GM12878 (cell line): Measurements from ENCODE around the gene IQGAP1. TPM values are rescaled to one million over a fixed set of nuclear protein-coding genes. Genes with fewer than 3 reads are reported as not detected.
A peak's percentile ranks its signal among the peaks of the same experiment; 100 is the strongest.

Experiments
- ATAC-seq: fragments of 200-7000 bp; cut with Tn5 transposase; 3 replicates; pipeline ENCODE4 v1.9.1; 2020; ENCODE audit warnings: mild to moderate bottlenecking, moderate library complexity
- BruUV-seq: library from RNA; stranded (reverse); fragments of 400-500 nt; replicated peaks from 2 replicates; lab custom pipeline; 2021; lab: Mats Ljungman, UMichigan
- CTCF ChIA-PET: fragments of 300-600 bp; sonication (Branson Sonifier 250); formaldehyde crosslinking; extraction: SDS; loops from one replicate; lab custom pipeline; 2021; ENCODE audit warnings: inconsistent platforms; lab: Yijun Ruan, JAX
- POLR2A ChIA-PET: fragments of 350-600 bp; formaldehyde crosslinking; extraction: SDS; loops from one replicate; lab custom pipeline; 2021; ENCODE audit warnings: inconsistent platforms; lab: Charles Lee
- RAD21 ChIA-PET: fragments of 300-600 bp; sonication (Branson Sonifier 250); formaldehyde crosslinking; loops from one replicate; lab custom pipeline; 2023; ENCODE audit warnings: antibody characterized with exemption; ENCODE audit not compliant: unreplicated experiment; lab: Charles Lee
- SMC1A ChIA-PET: fragments of 300-600 bp; sonication (Branson Sonifier 250); formaldehyde crosslinking; loops from one replicate; lab custom pipeline; 2023; ENCODE audit not compliant: unreplicated experiment, uncharacterized antibody; lab: Charles Lee
- DNase-seq: peaks from one replicate; pipeline ENCODE4 v3.0.0-alpha.2; 2011; ENCODE audit warnings: low read depth, low spot score
- FAIRE-seq: peaks from 3 replicates; lab custom pipeline; 2011; peaks lifted over from hg19 to GRCh38; lab: Jason Lieb, UNC
- H2AFZ ChIP-seq: 2 replicates; pipeline ENCODE4 v1.6.0; 2011; ENCODE audit warnings: low read depth, low read length, control low read depth; ENCODE audit not compliant: control insufficient read depth
- H3K27ac ChIP-seq: 2 replicates; pipeline ENCODE4 v1.5.1; 2011; ENCODE audit warnings: control low read depth; ENCODE audit not compliant: control insufficient read depth, insufficient read depth
- H3K27me3 ChIP-seq, 2 experiments: replicated peaks in 1 of 2; 2 replicates each; pipeline versions ENCODE4 v1.6.0 to v1.6.1; 2011; ENCODE audit warnings: low read length in 1 of 2; ENCODE audit not compliant: control insufficient read depth in 2 of 2, insufficient read depth in 2 of 2
- H3K36me3 ChIP-seq, 2 experiments: 2 replicates each; pipeline ENCODE4 v1.5.1; 2011; ENCODE audit warnings: low read length in 1 of 2; ENCODE audit not compliant: control insufficient read depth in 2 of 2, insufficient read depth in 2 of 2
- H3K4me1 ChIP-seq: 2 replicates; pipeline ENCODE4 v1.6.1; 2011; ENCODE audit warnings: mild to moderate bottlenecking, low read length, moderate library complexity, mixed read lengths; ENCODE audit not compliant: control insufficient read depth, insufficient read depth
- H3K4me2 ChIP-seq: 2 replicates; pipeline ENCODE4 v1.6.0; 2011; ENCODE audit warnings: control low read depth; ENCODE audit not compliant: control insufficient read depth, insufficient read depth
- H3K4me3 ChIP-seq: fragments of 200-600 bp; sonication (generic); 2 replicates; pipeline ENCODE4 v1.5.1; 2016
- H3K79me2 ChIP-seq: 2 replicates; pipeline ENCODE4 v1.6.0; 2011; ENCODE audit warnings: low read length; ENCODE audit not compliant: control insufficient read depth, insufficient read depth
- H3K9ac ChIP-seq: 2 replicates; pipeline ENCODE4 v1.8.0; 2011; ENCODE audit warnings: low read length, control low read depth, mixed read lengths; ENCODE audit not compliant: control insufficient read depth, insufficient read depth
- H3K9me3 ChIP-seq: replicated peaks from 3 replicates; pipeline ENCODE4 v1.5.1; 2011; ENCODE audit warnings: mild to moderate bottlenecking, low read length; ENCODE audit not compliant: control insufficient read depth, insufficient read depth
- H4K20me1 ChIP-seq: 2 replicates; pipeline ENCODE4 v1.6.0; 2011; ENCODE audit not compliant: control insufficient read depth, insufficient read depth
- ATF7 ChIP-seq: fragments of 450-650 bp; IDR thresholded peaks from 2 replicates; pipeline ENCODE4 v1.6.1; 2016; ENCODE audit warnings: low read depth, mild to moderate bottlenecking
- BACH1 ChIP-seq: fragments of 450-650 bp; IDR thresholded peaks from 2 replicates; pipeline ENCODE4 v1.6.1; 2017; ENCODE audit warnings: mild to moderate bottlenecking, borderline replicate concordance
- CBFB ChIP-seq: IDR thresholded peaks from 2 replicates; pipeline ENCODE4 v1.6.1; 2016; ENCODE audit warnings: antibody characterized with exemption, low read depth
- EP300 ChIP-seq, 2 experiments: fragments of 150-350 bp in 1 of 2; IDR thresholded peaks; 2 replicates each; pipeline ENCODE4 v1.6.1; 2011 to 2012; ENCODE audit warnings: low read depth in 2 of 2, low read length in 2 of 2, borderline replicate concordance in 1 of 2, improper control_type of control experiment in 1 of 2, inconsistent platforms in 1 of 2; ENCODE audit not compliant: control insufficient read depth in 1 of 2
- FOXK2 ChIP-seq: fragments of 450-650 bp; IDR thresholded peaks from 2 replicates; pipeline ENCODE4 v1.6.1; 2017; ENCODE audit warnings: mild to moderate bottlenecking, moderate library complexity
- HCFC1 ChIP-seq: fragments of 150-350 bp; IDR thresholded peaks from 2 replicates; pipeline ENCODE4 v1.6.1; 2014; ENCODE audit warnings: low read length
- JUND ChIP-seq: IDR thresholded peaks from 2 replicates; pipeline ENCODE4 v1.6.1; 2012; ENCODE audit warnings: low read depth, mild to moderate bottlenecking, low read length, improper control_type of control experiment, moderate library complexity
- NBN ChIP-seq: fragments of 450-650 bp; IDR thresholded peaks from 2 replicates; pipeline ENCODE4 v1.6.1; 2016
- YY1 ChIP-seq: IDR thresholded peaks from 2 replicates; pipeline ENCODE4 v1.6.1; 2011; ENCODE audit warnings: low read depth, mild to moderate bottlenecking, low read length
- ZNF207 ChIP-seq: fragments of 450-650 bp; IDR thresholded peaks from 2 replicates; pipeline ENCODE4 v1.6.1; 2014; ENCODE audit warnings: antibody characterized with exemption, mild to moderate bottlenecking, borderline replicate concordance
- WGBS: methylation state at CpG from one replicate; pipeline ENCODE4 v1.1.6; 2016; ENCODE audit warnings: low lambda C conversion rate; ENCODE audit not compliant: insufficient replicate concordance, insufficient coverage; ENCODE audit errors: missing lambda C conversion rate; 5-methylcytosine and 5-hydroxymethylcytosine counted together
- in situ Hi-C: fragments of 300-500 bp; cut with MboI; formaldehyde crosslinking; loops from 9 replicates; pipeline ENCODE4 v1.14.3; 2018; ENCODE audit warnings: mixed read lengths
- intact Hi-C: fragments of 100-400 bp; cut with micrococcal nuclease; formaldehyde crosslinking; loops from one replicate; pipeline ENCODE4 v1.14.2; 2022; ENCODE audit not compliant: unreplicated experiment
- polyA plus RNA-seq, 11 experiments: library from polyadenylated mRNA; depleted of rRNA in 4 of 11; unstranded in 6 of 11; stranded (reverse) in 5 of 11; fragments of >200 nt; fragmentation: Nextera tagmentation in 4 of 11; fragmentation: Illumina TruSeq in 1 of 11; extraction: Ambion mirVana in 4 of 11; extraction: Trizol in 1 of 11; gene quantifications; 1 replicate in 1 of 11; 2 replicates in 10 of 11; pipeline versions ENCODE4 v1.2.1 to v1.2.3, GENCODE V29; 2011 to 2016; ENCODE audit warnings: inconsistent platforms in 2 of 11, missing spikeins in 2 of 11, low read depth in 1 of 11
- total RNA-seq, 4 experiments: library from RNA; depleted of rRNA in 3 of 4; stranded (reverse); fragments of >200 nt in 3 of 4; fragmentation: Illumina TruSeq in 1 of 4; extraction: Trizol in 1 of 4; gene quantifications; 2 replicates each; pipeline versions ENCODE4 v1.2.1 to v1.2.3, GENCODE V29; 2013 to 2021
- TF ChIP-seq, protein P1 (sequence below): fragments of 450-650 bp; IDR thresholded peaks from 2 replicates; pipeline ENCODE4 v1.6.1; 2016; ENCODE audit warnings: mild to moderate bottlenecking, moderate library complexity, borderline replicate concordance
- TF ChIP-seq, protein P2 (sequence below): fragments of 150-350 bp; IDR thresholded peaks from 2 replicates; pipeline ENCODE4 v1.6.1; 2014; ENCODE audit warnings: mild to moderate bottlenecking, low read depth, low read length
- TF ChIP-seq, protein P3 (sequence below): fragments of 450-650 bp; IDR thresholded peaks from 2 replicates; pipeline ENCODE4 v1.6.1; 2018; ENCODE audit warnings: mild to moderate bottlenecking, low read depth, moderate library complexity; ENCODE audit not compliant: partially characterized antibody

The IQGAP1 gene
- total and polyA plus RNA-seq, 10 of the 15 experiments (the other 5 are each of a cell fraction or from before 2014, with no cell fraction given): 65.2 to 250 (median 112) TPM

DNA sequence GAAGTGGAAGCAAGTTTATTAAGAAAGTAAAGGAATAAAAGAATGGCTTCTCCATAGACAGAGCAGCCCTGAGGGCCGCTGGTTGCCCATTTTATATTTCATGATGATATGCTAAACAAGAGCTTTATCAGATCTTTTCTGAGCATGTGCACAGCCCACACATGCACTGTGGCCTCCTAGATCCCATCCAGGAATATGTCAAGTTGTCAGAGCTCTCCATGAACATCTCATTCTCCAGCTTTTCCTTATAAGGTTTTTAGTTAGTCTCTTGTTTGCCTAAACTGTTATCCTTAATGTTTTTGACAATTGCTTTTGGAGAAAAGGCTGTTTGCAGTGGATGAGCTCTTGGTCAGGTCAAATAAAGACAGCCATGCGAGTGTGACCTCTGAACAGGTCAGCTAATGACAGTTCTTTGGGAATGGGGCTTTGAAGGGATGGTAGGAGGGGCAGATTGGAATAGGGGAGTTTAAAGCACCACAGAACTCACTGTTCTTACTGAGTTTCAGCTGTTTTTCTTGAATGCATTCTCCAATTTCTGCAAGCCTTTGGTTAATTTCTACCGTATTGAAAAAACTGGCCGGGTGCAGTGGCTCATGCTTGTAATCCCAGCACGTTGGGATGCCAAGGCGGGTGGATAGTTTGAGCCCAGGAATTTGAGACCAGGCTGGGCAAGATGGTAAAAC, 72.2 kb downstream of the IQGAP1 start:
- SMC1A ChIA-PET: interaction anchor here (0.5 to 2.0 kb wide), 12 partner anchors 9 to 334 kb away, joined by 3 to 6 read pairs (median 4); no protein-coding TSS in a partner anchor
- Histone ChIP-seq H3K4me1 (peaks cover 3% of the 10 kb centered on the region; the same call in 1 of the 2 replicates), H3K9me3 (no peaks in the 10 kb centered on the region), H3K4me2 (no peak overlapping the region), H3K27ac (no peak overlapping the region), H3K4me3 (no peak overlapping the region), H3K79me2 (no peaks in the 10 kb centered on the region; the same call in 1 of the 2 replicates)
- WGBS: 89% methylated on average over 6 of the region's 6 CpGs
- TSS peak; percentile 27 for BruUV-seq
- CTCF ChIA-PET: interaction anchor here (0.6 to 1.7 kb wide), 5 partner anchors 11 to 470 kb away, joined by 3 to 7 read pairs (median 3); no protein-coding TSS in a partner anchor
- in situ Hi-C loops: no loop called here
- ATAC-seq: no peak
- TF ChIP-seq NBN (no peak), CBFB (no peak), ATF7 (no peak), BACH1 (no peak), ZNF207 (no peak), HCFC1 (no peak), EP300 (IDR thresholded peaks at IDR 0.05; ENCODE audit: borderline replicate concordance in 1 of 2, control insufficient read depth in 1 of 2, low read depth in 2 of 2, low read length in 2 of 2) (no peak), YY1 (no peak), JUND (no peak), FOXK2 (no peak)
- TF ChIP-seq, protein P1, sequence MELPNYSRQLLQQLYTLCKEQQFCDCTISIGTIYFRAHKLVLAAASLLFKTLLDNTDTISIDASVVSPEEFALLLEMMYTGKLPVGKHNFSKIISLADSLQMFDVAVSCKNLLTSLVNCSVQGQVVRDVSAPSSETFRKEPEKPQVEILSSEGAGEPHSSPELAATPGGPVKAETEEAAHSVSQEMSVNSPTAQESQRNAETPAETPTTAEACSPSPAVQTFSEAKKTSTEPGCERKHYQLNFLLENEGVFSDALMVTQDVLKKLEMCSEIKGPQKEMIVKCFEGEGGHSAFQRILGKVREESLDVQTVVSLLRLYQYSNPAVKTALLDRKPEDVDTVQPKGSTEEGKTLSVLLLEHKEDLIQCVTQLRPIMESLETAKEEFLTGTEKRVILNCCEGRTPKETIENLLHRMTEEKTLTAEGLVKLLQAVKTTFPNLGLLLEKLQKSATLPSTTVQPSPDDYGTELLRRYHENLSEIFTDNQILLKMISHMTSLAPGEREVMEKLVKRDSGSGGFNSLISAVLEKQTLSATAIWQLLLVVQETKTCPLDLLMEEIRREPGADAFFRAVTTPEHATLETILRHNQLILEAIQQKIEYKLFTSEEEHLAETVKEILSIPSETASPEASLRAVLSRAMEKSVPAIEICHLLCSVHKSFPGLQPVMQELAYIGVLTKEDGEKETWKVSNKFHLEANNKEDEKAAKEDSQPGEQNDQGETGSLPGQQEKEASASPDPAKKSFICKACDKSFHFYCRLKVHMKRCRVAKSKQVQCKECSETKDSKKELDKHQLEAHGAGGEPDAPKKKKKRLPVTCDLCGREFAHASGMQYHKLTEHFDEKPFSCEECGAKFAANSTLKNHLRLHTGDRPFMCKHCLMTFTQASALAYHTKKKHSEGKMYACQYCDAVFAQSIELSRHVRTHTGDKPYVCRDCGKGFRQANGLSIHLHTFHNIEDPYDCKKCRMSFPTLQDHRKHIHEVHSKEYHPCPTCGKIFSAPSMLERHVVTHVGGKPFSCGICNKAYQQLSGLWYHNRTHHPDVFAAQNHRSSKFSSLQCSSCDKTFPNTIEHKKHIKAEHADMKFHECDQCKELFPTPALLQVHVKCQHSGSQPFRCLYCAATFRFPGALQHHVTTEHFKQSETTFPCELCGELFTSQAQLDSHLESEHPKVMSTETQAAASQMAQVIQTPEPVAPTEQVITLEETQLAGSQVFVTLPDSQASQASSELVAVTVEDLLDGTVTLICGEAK: no peak
- TF ChIP-seq, protein P2, sequence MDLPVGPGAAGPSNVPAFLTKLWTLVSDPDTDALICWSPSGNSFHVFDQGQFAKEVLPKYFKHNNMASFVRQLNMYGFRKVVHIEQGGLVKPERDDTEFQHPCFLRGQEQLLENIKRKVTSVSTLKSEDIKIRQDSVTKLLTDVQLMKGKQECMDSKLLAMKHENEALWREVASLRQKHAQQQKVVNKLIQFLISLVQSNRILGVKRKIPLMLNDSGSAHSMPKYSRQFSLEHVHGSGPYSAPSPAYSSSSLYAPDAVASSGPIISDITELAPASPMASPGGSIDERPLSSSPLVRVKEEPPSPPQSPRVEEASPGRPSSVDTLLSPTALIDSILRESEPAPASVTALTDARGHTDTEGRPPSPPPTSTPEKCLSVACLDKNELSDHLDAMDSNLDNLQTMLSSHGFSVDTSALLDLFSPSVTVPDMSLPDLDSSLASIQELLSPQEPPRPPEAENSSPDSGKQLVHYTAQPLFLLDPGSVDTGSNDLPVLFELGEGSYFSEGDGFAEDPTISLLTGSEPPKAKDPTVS: no peak
- TF ChIP-seq, protein P3, sequence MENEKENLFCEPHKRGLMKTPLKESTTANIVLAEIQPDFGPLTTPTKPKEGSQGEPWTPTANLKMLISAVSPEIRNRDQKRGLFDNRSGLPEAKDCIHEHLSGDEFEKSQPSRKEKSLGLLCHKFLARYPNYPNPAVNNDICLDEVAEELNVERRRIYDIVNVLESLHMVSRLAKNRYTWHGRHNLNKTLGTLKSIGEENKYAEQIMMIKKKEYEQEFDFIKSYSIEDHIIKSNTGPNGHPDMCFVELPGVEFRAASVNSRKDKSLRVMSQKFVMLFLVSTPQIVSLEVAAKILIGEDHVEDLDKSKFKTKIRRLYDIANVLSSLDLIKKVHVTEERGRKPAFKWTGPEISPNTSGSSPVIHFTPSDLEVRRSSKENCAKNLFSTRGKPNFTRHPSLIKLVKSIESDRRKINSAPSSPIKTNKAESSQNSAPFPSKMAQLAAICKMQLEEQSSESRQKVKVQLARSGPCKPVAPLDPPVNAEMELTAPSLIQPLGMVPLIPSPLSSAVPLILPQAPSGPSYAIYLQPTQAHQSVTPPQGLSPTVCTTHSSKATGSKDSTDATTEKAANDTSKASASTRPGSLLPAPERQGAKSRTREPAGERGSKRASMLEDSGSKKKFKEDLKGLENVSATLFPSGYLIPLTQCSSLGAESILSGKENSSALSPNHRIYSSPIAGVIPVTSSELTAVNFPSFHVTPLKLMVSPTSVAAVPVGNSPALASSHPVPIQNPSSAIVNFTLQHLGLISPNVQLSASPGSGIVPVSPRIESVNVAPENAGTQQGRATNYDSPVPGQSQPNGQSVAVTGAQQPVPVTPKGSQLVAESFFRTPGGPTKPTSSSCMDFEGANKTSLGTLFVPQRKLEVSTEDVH: no peak
- TF ChIP-seq, all 136 proteins: peak for 0
- RAD21 ChIA-PET: interaction anchor here (0.6 kb wide), 1 partner anchor 177 kb away, joined by 3 read pairs; no protein-coding TSS in a partner anchor
- no peaks in the 10 kb centered on the region for H3K27me3 ChIP-seq
- H2AFZ ChIP-seq: no peak overlapping the region
- no peak for FAIRE-seq
- peaks cover 3 to 26% of the 10 kb centered on the region in 2 experiments for H3K36me3 ChIP-seq
- no peak for DNase-seq
- H4K20me1 ChIP-seq: no peaks in the 10 kb centered on the region
- H3K9ac ChIP-seq: no peak overlapping the region
- intact Hi-C loops: loop anchor here (5.0 kb wide), 1 partner anchor 98 kb away; no protein-coding TSS in a partner anchor
- POLR2A ChIA-PET: no interaction called here
